Omental fat pad (tissue), 4 donors: ENCODE measurements around the gene BANP. TPM values are rescaled to one million over a fixed set of nuclear protein-coding genes. Genes with fewer than 3 reads are reported as not detected.
"Not testable (repeated sequence)": the region's sequence is repeated elsewhere in the genome, so short reads cannot be mapped to it uniquely, and the experiment has no call there.

Source experiments
- ATAC-seq: fragments of 150-250 bp; one replicate; pipeline ENCODE4 v1.9.1; 2016; ENCODE audit warnings: mild to moderate bottlenecking, moderate library complexity; ENCODE audit not compliant: low FRiP score
- DNase-seq: peaks from one replicate; pipeline ENCODE4 v3.0.0-alpha.2; 2019; ENCODE audit warnings: low spot score
- total RNA-seq, 4 donors: library from RNA; depleted of rRNA; stranded (reverse); fragments of >200 nt; gene quantifications; one replicate each; pipeline ENCODE4 v1.1.0, GENCODE V29; 2016
- TF ChIP-seq, protein P1 (sequence below), 3 donors: fragments of 450-650 bp; IDR thresholded peaks; one replicate each; pipeline ENCODE4 v1.5.1; 2016 to 2017; ENCODE audit warnings: antibody characterized with exemption in 3 of 3, mild to moderate bottlenecking in 3 of 3, moderate library complexity in 2 of 3

BANP gene
- total RNA-seq, 4 donors from 2014 or later, result 20.5 to 35.8 (median 24.6) TPM

DNA sequence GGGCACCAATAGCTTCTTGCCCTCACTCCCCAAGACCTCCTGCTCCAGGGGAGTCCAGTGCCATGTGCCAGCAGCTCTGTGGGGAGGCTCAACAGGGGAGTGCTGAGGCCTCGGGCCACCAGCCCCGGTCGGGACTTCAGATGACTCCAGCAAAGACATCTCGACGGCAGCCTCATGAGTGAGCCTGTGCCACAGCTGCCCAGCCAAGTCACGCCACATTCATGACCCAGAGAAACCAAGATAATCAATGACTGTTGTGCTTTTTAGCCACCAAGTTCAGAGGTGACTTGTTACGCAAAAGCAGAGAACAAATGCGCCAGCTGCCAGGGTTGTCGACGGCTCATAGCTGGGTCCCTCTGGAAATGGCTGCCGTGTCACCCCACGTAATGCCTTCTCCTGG, 157.5 kb downstream of the BANP start:
- ATAC-seq (no peak), DNase-seq (no peak)
- TF ChIP-seq, protein P1, sequence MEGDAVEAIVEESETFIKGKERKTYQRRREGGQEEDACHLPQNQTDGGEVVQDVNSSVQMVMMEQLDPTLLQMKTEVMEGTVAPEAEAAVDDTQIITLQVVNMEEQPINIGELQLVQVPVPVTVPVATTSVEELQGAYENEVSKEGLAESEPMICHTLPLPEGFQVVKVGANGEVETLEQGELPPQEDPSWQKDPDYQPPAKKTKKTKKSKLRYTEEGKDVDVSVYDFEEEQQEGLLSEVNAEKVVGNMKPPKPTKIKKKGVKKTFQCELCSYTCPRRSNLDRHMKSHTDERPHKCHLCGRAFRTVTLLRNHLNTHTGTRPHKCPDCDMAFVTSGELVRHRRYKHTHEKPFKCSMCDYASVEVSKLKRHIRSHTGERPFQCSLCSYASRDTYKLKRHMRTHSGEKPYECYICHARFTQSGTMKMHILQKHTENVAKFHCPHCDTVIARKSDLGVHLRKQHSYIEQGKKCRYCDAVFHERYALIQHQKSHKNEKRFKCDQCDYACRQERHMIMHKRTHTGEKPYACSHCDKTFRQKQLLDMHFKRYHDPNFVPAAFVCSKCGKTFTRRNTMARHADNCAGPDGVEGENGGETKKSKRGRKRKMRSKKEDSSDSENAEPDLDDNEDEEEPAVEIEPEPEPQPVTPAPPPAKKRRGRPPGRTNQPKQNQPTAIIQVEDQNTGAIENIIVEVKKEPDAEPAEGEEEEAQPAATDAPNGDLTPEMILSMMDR (IDR thresholded peaks at IDR 0.05), result no peak

DNA sequence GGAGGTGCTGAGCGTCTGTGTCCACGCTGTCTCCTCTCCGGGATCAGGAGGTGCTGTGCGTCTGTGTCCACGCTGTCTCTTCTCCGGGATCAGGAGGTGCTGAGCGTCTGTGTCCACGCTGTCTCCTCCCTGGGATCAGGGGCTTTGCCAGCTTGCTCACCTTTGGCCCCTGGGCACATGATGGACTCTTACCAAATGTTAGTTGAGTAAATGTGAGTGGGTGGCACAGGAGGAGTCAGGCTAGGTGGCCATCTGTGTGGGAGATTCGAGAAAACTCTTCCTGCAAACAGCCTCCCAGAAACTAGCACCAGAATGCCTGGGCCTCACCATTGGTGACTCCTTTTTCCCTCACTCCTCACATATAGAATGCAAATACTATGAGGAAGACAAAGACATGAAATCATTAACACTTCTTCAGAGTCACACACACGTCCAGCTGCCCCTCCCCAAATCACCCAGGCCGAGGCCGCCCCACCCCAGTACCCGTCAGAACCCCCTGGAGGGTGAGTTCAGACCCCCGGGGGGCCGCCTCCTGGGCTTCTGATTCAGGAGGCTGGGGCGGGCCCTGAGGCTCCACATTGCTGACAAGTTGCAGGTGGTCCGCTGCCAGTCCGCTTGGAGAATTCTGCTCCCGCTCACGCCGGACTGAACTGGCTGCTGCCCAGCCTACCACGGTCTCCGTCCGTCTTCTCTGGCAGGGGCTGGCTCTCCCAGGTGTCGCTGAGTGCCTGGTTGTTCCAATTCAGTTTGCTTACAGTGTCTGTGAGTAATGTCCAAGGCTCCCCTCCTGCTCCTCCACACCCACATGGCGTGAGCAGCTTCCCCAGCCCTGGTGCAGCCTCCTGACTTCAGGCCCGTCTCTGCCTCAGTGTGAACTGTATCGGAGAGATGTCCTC, 158.7 kb downstream of the BANP start:
- ATAC-seq, DNase-seq: not testable (repeated sequence)

DNA sequence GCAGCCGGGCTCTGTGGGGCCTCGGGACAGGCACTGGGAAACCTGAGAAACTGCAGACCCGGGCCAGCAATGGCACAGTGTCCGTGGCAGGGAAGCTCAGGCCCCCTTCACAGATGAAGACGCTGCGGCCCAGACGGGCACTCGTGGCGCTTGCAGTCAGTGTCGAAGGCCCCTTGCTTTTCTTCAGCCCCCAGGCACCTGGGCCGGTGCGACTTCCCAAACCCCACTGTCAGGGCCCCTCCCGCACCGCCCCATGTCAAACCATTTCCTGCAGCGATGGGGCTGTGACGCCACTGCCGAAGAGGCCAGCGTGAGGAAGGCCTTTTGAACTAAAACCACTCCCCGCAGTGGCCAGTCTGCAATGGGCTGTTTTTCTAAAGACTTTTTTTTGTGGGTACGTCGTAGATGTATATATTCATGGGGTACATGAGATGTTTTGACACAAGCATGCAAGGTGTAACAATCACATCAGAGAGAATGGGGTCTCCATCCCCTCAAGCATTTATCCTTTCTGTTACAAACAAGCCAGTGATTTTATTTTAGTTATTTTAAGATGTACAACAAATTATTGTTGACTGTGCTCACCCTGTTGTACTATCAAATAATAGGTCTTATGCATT, 159.8 kb downstream of the BANP start:
- ATAC-seq, DNase-seq: not testable (repeated sequence)

DNA sequence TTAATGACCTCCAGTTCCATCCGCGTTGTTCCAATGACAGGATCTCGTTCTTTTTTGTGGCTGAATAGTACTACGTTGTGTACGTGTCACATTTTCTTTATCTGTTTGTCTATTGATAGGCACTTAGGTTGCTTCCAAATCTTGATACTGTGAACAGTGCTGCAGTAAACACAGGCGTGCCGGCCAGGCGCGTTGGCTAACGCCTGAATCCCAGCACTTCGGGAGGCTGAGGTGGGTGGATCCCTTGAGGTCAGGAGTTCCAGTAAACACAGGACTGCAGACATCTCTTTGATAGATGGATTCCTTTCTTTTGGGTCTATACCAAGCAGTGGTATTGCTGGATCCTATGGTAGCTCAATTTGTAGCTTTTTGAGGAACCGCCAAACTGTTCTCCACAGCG, 160.7 kb downstream of the BANP start:
- not testable (repeated sequence) for DNase-seq, ATAC-seq

DNA sequence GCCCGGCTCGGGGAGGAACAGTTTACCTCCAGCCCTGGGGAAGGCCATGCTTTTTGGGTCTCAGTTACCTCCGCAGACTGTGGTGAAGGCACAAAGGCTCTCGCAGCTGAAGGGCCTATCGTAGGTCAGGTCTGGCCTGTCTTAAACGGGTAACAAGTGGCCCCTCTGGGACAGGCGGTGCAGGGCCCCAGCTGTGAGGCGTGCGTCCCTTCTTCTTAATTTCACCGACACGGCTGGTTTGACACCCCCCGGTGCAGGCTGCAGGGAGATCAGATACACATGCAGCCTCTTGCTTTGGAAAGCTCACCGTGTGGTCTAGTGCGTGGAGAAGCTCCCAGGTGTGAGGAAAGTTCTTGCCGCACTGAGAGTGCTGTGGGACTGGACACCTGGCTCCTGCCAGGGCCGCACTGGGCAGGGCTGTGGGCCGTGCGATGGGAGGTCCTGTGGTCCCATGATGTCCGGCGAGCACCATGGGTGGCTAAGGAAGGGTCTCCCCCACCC, 162.4 kb downstream of the BANP start:
- ATAC-seq, result no peak
- DNase-seq, result no peak
- TF ChIP-seq, protein P1 (IDR thresholded peaks at IDR 0.05), result no peak

DNA sequence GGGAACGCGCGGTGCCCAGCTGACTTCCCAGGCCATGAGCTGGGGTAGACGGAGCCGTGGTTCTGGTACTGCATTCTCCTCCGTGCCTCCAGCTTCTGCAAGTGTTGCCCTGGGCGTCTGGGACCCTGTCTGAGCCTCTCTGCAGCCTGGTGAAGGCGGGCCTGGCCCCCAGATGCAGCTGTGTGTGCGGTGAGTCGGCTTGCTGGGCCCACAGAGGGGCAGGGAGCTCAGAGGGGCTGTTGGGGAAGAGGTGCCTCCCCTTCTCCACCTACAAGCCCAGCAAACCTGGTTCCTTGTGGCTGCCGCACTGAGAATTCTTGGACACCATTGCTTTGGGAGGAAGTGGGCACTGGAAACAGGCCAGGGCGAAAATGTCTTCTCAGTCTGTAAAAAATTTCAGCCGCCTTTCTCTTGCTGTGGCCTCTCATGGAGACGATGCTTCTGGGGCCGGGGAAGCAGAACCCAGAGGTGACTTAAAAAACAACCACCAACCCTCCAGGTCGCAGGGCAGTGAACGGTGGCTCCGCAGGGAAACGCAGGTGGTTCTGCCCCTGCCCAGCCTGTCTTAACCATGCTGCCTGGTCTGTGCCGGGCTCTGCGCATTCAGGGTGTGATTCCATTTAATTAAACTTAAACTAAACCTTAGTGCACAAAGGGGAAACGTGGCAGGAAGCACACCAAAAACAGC, 163.5 kb downstream of the BANP start:
- not testable (repeated sequence) for ATAC-seq

DNA sequence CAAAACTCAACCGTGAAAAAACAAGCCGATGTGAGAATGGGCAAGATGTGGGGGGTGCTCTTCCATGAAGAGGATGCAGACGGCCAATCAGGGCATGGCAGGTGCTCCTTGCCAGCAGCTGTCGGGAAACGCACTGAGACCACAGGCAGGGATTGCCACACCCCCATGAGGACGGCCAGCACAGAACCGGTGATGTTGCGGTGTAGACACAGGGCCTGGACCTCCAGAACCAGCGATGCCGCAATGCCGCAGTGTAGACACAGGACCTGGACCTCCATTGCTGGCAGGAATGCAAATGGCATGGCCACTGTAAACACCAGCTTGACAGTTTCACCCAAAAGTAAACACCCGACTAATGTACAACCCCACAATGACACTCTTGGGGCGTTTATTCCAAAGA, 164.9 kb downstream of the BANP start:
- DNase-seq, result no peak
- TF ChIP-seq, protein P1 (IDR thresholded peaks at IDR 0.05), result no peak
- ATAC-seq, result no peak

More for the DNA sequence above, 163.5 kb downstream of the BANP start:
- not testable (repeated sequence) for DNase-seq

DNA sequence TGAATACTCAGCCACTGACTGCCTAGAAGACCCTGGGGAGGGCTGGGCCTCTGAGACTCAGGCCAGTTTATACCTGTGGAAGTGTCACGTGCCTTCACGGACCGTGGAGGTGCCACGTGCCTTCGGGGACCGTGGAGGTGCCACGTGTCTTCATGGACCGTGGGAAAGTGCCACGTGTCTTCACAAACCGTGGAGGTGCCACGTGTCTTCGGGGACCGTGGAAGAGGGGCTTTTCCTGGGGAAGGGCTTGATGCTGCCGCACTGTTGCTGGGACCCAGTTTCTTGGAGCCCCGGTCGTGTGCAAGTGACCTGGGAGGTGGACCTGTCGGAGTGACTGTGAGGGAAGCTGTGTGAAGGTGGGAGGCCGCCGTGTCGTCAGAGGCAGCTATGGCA, 166.2 kb downstream of the BANP start:
- TF ChIP-seq, protein P1 (IDR thresholded peaks at IDR 0.05), result no peak

DNA sequence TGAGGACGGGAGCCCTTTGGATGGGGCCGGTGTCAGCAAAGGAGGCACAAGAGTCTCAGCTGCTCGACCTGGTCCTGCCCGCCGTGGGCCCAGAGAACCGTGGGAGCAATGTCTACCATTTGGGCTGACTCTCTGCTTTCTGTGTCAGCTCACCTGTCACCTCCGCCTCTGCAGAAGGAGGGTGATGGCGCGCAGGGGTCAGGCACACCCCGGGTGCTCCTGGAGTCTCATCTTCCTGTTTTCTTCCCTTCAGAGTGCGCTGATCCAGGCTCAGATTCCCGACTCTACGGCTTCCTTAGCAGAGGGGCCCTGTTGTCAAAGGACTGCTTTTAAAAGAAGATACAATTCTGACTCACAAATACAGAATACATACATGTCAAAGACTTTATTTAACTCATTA, 167.1 kb downstream of the BANP start:
- ATAC-seq (no peak), DNase-seq (no peak)
- TF ChIP-seq, protein P1 (IDR thresholded peaks at IDR 0.05), result no peak

More for the DNA sequence above, 166.2 kb downstream of the BANP start:
- ATAC-seq (no peak), DNase-seq (no peak)

DNA sequence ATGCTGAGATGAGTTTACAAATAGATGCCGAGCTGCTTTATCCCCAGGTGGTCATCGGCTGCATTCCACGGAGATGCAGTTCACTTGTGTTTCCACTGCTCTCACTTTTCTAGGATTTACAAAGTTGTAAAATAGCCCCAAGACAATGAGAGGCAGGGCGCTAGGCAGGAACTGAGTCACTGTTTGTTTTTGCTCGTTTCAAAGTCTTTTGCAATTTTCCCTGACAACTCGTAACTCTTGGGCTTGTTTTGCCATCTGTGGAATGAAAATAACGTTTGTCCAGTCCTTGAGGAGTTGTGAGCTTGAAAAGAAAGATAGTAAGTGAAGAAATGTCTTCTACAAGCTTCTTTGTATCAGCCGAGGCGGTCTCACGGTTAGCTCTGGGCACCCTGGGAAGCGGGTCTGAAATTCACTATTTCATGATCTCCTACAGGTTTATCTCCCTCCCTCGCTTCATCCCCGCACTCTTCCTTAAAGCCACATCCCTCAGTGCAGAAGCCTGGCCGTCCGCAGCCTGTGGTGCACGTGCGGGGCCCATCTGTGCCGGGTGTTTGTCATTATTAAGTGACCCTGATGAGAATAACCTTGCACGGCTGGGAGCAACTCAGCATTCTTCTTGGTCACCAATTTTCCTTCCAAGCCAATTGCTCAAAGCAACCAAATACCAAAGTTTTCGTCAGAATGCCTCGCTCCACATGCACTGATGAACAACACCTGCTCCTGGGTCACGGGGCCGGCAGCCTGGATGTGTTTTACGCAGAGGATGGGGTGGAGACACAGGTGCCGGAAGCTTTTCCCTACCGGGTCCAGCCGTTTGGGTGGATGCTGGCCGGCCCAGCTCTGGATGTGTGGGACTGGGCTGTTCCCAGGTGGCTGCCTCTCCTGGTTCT, 167.9 kb downstream of the BANP start:
- not testable (repeated sequence) for DNase-seq

More for the DNA sequence above, 167.9 kb downstream of the BANP start:
- ATAC-seq, result peak; percentile 47
